ENCODE measurements around the gene ULK4.
A peak's percentile ranks its signal among the peaks of the same experiment; 100 is the strongest.

Gene ULK4

DNA sequence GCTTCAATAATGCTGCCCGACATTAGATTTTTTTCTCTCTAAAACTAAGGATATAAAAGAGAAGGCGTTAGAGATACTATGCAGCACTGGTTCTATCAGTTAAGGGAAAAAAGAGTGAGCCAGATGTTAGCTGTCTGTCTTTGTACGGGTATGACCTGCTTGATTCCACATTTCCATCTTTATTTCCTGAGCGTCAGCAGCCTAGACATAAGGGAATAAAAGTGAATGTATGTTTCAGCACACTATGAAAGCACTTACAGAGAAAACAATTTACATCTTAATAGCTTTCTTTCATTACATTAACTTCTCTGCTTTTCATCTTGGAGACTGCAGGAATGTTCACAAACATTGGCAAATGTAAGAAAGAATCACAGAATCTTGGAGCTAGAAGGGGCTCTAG is 443.3 kb downstream of the ULK4 start:
- no peaks in the 10 kb centered on the region for H3K4me1 ChIP-seq (ENCODE audit: control insufficient read depth, low read length)
- no peak overlapping the region for H3K27ac ChIP-seq (ENCODE audit: low read depth, low read length)
- H3K27me3 ChIP-seq (ENCODE audit: control insufficient read depth, low read length): no peaks in the 10 kb centered on the region
- no peak overlapping the region for H3K4me3 ChIP-seq (ENCODE audit: low read length)
- no peaks in the 10 kb centered on the region for H3K79me2 ChIP-seq (ENCODE audit: control insufficient read depth, low read length)
- H3K4me2 ChIP-seq (ENCODE audit: low read length): no peak overlapping the region
- H3K9me2 ChIP-seq (replicated peaks; ENCODE audit: control insufficient read depth, low read length): no peaks in the 10 kb centered on the region
- H3K36me3 ChIP-seq (ENCODE audit: control insufficient read depth, low read length): no peaks in the 10 kb centered on the region
- no peaks in the 10 kb centered on the region for H3K9me3 ChIP-seq (ENCODE audit: control insufficient read depth, insufficient read depth, low read length)
- H4K20me1 ChIP-seq (ENCODE audit: control insufficient read depth, insufficient read depth, low read depth, low read length): no peaks in the 10 kb centered on the region
- H3F3A ChIP-seq (ENCODE audit: control insufficient read depth, insufficient read depth): no peaks in the 10 kb centered on the region
- no peak for TF ChIP-seq EZH2phosphoT487 (IDR thresholded peaks at IDR 0.05; ENCODE audit: borderline replicate concordance, low read length)
- TF ChIP-seq, protein P1, sequence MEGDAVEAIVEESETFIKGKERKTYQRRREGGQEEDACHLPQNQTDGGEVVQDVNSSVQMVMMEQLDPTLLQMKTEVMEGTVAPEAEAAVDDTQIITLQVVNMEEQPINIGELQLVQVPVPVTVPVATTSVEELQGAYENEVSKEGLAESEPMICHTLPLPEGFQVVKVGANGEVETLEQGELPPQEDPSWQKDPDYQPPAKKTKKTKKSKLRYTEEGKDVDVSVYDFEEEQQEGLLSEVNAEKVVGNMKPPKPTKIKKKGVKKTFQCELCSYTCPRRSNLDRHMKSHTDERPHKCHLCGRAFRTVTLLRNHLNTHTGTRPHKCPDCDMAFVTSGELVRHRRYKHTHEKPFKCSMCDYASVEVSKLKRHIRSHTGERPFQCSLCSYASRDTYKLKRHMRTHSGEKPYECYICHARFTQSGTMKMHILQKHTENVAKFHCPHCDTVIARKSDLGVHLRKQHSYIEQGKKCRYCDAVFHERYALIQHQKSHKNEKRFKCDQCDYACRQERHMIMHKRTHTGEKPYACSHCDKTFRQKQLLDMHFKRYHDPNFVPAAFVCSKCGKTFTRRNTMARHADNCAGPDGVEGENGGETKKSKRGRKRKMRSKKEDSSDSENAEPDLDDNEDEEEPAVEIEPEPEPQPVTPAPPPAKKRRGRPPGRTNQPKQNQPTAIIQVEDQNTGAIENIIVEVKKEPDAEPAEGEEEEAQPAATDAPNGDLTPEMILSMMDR (IDR thresholded peaks at IDR 0.05; ENCODE audit: low read depth, low read length, poor library complexity, severe bottlenecking): no peak

DNA sequence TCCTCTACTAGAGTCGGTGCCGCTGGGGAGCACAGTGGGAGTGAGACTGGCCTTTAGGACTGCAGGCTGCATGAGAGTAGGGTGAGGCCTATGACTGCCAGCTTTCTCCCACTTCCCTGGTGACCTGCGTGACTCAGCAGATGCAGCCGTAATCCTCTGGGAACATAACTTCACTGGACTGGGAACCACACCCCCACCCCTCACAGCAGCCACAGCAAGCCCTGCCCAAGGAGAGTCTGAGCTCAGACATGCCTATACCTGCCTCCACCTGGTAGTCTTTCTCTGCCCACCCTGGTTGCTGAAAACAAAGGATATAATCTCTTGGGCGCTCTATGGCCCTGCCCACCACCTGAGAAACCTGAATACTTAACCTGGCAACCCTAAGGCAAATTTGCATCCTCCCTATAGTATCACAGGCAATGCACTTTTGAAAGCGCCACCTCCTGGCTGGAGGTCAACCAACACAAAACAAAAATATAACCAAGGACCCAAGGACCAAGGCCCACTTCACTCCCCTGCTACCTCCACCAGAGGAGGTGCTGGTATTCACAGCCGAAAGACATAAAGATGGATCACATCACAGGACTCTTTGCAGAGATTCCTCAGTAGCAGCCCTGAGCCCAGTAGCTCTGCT is 453.7 kb downstream of the ULK4 start:
- no peaks in the 10 kb centered on the region for H3K79me2 ChIP-seq (ENCODE audit: control insufficient read depth, low read length)
- H3K36me3 ChIP-seq (ENCODE audit: control insufficient read depth, low read length): no peaks in the 10 kb centered on the region
- H4K20me1 ChIP-seq (ENCODE audit: control insufficient read depth, insufficient read depth, low read depth, low read length): no peaks in the 10 kb centered on the region
- H3K27ac ChIP-seq (ENCODE audit: low read depth, low read length): no peak overlapping the region
- no peaks in the 10 kb centered on the region for H3K9me2 ChIP-seq (replicated peaks; ENCODE audit: control insufficient read depth, low read length)
- TF ChIP-seq EZH2phosphoT487 (IDR thresholded peaks at IDR 0.05; ENCODE audit: borderline replicate concordance, low read length): no peak
- TF ChIP-seq, protein P1 (IDR thresholded peaks at IDR 0.05; ENCODE audit: low read depth, low read length, poor library complexity, severe bottlenecking): peak; percentile 20
- 0 out of 2 replicates have a peak, but pooled peaks cover 5% of the 10 kb centered on the region for H3K9me3 ChIP-seq (ENCODE audit: control insufficient read depth, insufficient read depth, low read length)
- H3K27me3 ChIP-seq (ENCODE audit: control insufficient read depth, low read length): no peaks in the 10 kb centered on the region
- H3K4me3 ChIP-seq (ENCODE audit: low read length): no peak overlapping the region
- H3F3A ChIP-seq (ENCODE audit: control insufficient read depth, insufficient read depth): no peaks in the 10 kb centered on the region
- no peak overlapping the region for H3K4me2 ChIP-seq (ENCODE audit: low read length)
- H3K4me1 ChIP-seq (ENCODE audit: control insufficient read depth, low read length): no peaks in the 10 kb centered on the region

DNA sequence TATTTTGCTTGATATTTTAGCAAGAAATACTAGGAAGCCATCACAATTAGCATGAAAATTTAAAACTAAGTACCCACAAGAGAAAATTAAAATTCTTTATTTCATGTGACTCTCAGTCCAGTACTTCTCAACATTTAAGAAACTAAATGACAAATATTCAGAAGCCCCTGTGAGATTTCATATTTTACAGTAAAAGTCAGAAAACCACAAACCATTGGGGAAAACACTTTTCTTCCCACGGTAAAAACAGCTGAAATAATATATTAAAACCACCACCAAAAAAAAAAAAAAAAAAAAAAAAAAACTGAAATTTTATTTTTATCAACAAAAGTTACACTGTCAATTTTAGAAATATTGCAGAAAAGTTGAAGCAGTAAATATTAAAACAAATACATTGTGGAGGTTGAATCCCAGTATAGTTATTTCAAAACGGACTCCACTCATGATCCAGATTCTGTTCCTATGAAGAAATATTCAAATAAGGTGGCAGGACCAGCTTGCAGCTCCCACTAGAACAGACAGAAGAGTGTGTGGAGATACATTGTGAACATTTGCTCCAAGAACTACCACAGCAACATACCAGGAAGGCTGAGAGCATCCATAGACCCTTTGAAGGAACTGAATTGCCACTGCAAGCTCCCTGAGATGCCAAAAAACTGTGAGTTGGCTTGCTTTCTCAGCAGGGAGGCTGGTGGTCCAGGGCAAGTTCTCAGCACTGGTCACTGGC is 454.4 kb downstream of the ULK4 start:
- H4K20me1 ChIP-seq (ENCODE audit: control insufficient read depth, insufficient read depth, low read depth, low read length): no peaks in the 10 kb centered on the region
- no peaks in the 10 kb centered on the region for H3K79me2 ChIP-seq (ENCODE audit: control insufficient read depth, low read length)
- 0 out of 2 replicates have a peak, but pooled peaks cover 5% of the 10 kb centered on the region for H3K9me3 ChIP-seq (ENCODE audit: control insufficient read depth, insufficient read depth, low read length)
- no peaks in the 10 kb centered on the region for H3K4me1 ChIP-seq (ENCODE audit: control insufficient read depth, low read length)
- no peaks in the 10 kb centered on the region for H3K27me3 ChIP-seq (ENCODE audit: control insufficient read depth, low read length)
- no peaks in the 10 kb centered on the region for H3K9me2 ChIP-seq (replicated peaks; ENCODE audit: control insufficient read depth, low read length)
- H3F3A ChIP-seq (ENCODE audit: control insufficient read depth, insufficient read depth): no peaks in the 10 kb centered on the region
- TF ChIP-seq, protein P1 (IDR thresholded peaks at IDR 0.05; ENCODE audit: low read depth, low read length, poor library complexity, severe bottlenecking): no peak
- no peak for TF ChIP-seq EZH2phosphoT487 (IDR thresholded peaks at IDR 0.05; ENCODE audit: borderline replicate concordance, low read length)
- H3K4me2 ChIP-seq (ENCODE audit: low read length): no peak overlapping the region
- H3K27ac ChIP-seq (ENCODE audit: low read depth, low read length): no peak overlapping the region
- H3K4me3 ChIP-seq (ENCODE audit: low read length): no peak overlapping the region
- no peaks in the 10 kb centered on the region for H3K36me3 ChIP-seq (ENCODE audit: control insufficient read depth, low read length)

Data from DOHH2 (cell line).